Measurements from ENCODE around the gene SCN3A.

The SCN3A gene

DNA sequence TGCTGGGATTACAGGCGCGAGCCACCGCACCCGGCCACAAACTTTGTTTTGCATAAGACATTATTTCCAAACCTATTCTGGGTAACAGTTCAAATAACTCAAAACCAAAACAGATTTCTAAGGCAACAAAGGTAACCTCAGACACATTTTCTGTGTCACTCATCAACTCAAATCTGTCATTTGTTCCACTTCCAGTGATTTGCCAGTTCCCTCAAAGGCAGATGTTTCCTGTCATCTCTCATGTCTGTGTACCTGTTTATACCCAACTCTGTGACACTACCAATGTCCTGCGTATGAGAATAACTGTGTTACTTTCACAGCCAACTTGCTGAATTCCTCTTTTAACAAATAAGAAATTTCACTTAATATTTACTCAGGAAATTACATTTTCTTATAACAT is 54.4 kb downstream of the SCN3A start:
- Histone ChIP-seq H3K4me1 (no peaks in the 10 kb centered on the region), H3K79me2 (no peaks in the 10 kb centered on the region), H2AFZ (no peak overlapping the region), H3K9ac (no peak overlapping the region), H3K27ac (no peak overlapping the region), H3K27me3 (ENCODE audit: control insufficient read depth, insufficient read depth, low read length) (no peaks in the 10 kb centered on the region), H3K4me3 (ENCODE audit: low read depth, low read length) (no peak overlapping the region), H3K36me3 (ENCODE audit: control insufficient read depth, insufficient read depth, low read length) (no peaks in the 10 kb centered on the region), H3K9me3 (ENCODE audit: control insufficient read depth, low read length) (no peaks in the 10 kb centered on the region), H3K4me2 (ENCODE audit: low read length) (no peak overlapping the region)
- no peak for TF ChIP-seq CTCF (IDR thresholded peaks at IDR 0.05)

DNA sequence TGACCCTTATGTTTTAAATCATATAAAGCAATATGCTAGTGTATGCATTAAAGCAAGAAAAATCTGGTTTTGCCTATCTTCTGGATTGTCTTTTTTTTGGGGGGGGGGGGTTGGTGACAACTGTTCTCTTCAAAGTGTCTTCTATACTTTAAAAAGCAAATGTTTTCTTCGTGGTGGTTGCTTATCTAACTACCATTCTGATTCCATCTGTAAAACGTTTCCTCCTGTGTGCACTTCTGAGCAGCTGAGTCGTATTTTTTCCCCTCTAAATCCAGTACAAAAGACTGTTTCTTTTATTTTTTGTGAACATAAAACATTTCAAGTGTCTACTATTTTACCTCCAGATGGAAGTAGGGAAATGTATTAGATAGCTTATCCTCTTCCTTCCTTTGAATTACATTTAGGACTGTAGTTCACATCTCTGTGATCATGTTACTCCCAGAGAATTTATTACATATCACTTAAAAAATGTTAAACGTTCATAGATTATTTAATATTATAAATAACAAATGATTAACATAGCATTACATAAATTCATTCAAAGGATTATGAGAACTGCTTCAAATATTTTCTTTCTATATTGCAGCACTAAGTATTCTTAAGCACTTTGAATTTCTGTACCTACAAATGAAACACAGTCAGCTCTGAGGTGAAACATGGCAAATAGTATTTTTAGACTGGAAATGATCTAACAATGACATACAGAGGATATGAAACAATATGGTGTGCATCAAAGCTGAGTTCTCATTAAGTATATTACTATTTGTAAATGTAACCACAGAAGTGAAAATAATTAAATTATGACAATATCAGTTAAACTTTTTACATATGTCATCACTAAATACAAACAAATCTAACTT is 56.4 kb downstream of the SCN3A start:
- Histone ChIP-seq H3K36me3 (ENCODE audit: control insufficient read depth, insufficient read depth, low read length) (no peaks in the 10 kb centered on the region), H3K27ac (no peak overlapping the region), H3K27me3 (ENCODE audit: control insufficient read depth, insufficient read depth, low read length) (no peaks in the 10 kb centered on the region), H2AFZ (no peak overlapping the region), H3K4me1 (no peaks in the 10 kb centered on the region), H3K4me2 (ENCODE audit: low read length) (no peak overlapping the region), H3K9ac (no peak overlapping the region), H3K79me2 (no peaks in the 10 kb centered on the region), H3K9me3 (ENCODE audit: control insufficient read depth, low read length) (no peaks in the 10 kb centered on the region), H3K4me3 (ENCODE audit: low read depth, low read length) (no peak overlapping the region)
- no peak for TF ChIP-seq CTCF (IDR thresholded peaks at IDR 0.05)

DNA sequence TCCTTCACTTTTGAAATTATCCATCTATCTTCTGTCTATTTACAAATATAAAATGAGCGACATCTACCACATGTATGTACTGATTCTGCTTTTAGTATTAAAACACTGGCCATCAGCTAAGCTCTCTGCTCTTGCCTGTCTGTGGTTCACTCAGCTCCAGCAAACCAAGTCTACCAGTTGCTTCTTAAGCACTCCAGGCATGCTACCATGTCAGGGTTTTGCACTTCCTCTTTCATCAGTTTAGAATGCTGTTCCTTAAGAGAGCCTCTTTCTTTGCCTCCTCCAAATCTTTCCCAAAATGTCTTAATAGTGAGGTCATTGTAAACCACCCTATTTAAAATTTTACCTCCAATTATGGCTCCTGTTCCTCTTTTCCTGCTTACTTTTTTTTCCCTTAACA is 59.5 kb downstream of the SCN3A start:
- Histone ChIP-seq H3K9ac (no peak overlapping the region), H3K4me2 (ENCODE audit: low read length) (no peak overlapping the region), H3K27ac (no peak overlapping the region), H2AFZ (no peak overlapping the region), H3K9me3 (ENCODE audit: control insufficient read depth, low read length) (no peaks in the 10 kb centered on the region), H3K4me3 (ENCODE audit: low read depth, low read length) (no peak overlapping the region), H3K79me2 (no peaks in the 10 kb centered on the region), H3K4me1 (no peaks in the 10 kb centered on the region), H3K27me3 (ENCODE audit: control insufficient read depth, insufficient read depth, low read length) (no peaks in the 10 kb centered on the region), H3K36me3 (ENCODE audit: control insufficient read depth, insufficient read depth, low read length) (no peaks in the 10 kb centered on the region)
- TF ChIP-seq CTCF (IDR thresholded peaks at IDR 0.05) = no peak

GRCh38 chr2:165141601-165142354 is 62.1 kb downstream of the SCN3A start:
- TF ChIP-seq CTCF (IDR thresholded peaks at IDR 0.05) = no peak
- Histone ChIP-seq H3K27ac (no peak overlapping the region), H3K9ac (no peak overlapping the region), H3K4me2 (ENCODE audit: low read length) (no peak overlapping the region), H3K9me3 (ENCODE audit: control insufficient read depth, low read length) (no peaks in the 10 kb centered on the region), H3K79me2 (no peaks in the 10 kb centered on the region), H2AFZ (no peak overlapping the region), H3K27me3 (ENCODE audit: control insufficient read depth, insufficient read depth, low read length) (no peaks in the 10 kb centered on the region), H3K4me1 (no peaks in the 10 kb centered on the region), H3K4me3 (ENCODE audit: low read depth, low read length) (no peak overlapping the region), H3K36me3 (ENCODE audit: control insufficient read depth, insufficient read depth, low read length) (no peaks in the 10 kb centered on the region)
